ENCODE measurements around the gene ANAPC15.

DNA sequence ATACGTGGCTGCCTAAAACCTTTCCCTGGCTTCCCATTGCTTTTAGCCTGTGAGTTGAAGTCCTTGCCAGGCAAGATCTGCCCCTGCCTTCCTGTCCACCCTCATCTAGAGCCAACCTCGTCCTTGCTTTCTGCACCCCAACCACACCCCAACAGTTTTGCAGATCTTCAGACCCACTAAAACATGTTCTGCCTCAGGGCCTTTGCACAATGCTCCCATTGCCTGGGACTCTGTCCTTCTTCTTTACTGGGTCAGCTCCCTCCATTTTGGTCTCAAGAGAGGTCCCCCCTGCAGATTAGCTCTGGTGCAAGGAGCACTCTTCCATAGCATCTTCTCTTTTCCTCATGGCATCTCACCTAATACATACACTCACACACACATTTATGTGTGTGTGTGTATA lies 8.4 kb upstream of the ANAPC15 start:
- TF ChIP-seq, protein P1, sequence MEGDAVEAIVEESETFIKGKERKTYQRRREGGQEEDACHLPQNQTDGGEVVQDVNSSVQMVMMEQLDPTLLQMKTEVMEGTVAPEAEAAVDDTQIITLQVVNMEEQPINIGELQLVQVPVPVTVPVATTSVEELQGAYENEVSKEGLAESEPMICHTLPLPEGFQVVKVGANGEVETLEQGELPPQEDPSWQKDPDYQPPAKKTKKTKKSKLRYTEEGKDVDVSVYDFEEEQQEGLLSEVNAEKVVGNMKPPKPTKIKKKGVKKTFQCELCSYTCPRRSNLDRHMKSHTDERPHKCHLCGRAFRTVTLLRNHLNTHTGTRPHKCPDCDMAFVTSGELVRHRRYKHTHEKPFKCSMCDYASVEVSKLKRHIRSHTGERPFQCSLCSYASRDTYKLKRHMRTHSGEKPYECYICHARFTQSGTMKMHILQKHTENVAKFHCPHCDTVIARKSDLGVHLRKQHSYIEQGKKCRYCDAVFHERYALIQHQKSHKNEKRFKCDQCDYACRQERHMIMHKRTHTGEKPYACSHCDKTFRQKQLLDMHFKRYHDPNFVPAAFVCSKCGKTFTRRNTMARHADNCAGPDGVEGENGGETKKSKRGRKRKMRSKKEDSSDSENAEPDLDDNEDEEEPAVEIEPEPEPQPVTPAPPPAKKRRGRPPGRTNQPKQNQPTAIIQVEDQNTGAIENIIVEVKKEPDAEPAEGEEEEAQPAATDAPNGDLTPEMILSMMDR (IDR thresholded peaks at IDR 0.05): no peak
- no peak for TF ChIP-seq POLR2AphosphoS5 (IDR thresholded peaks at IDR 0.05)
